GM12875 (cell line): Measurements from ENCODE around the gene PALM2AKAP2.

Experiments
- H3K4me3 ChIP-seq: one replicate; pipeline ENCODE4 v1.5.1; 2011; ENCODE audit warnings: low read depth, low read length, control low read depth
- CTCF ChIP-seq: IDR thresholded peaks from 2 replicates; pipeline ENCODE4 v1.5.1; 2011; ENCODE audit warnings: low read depth, mild to moderate bottlenecking, control low read depth, inconsistent platforms, low read length, moderate library complexity, borderline replicate concordance; ENCODE audit not compliant: insufficient read depth

PALM2AKAP2 gene

GRCh38 chr9:109765278-109765677, 14.7 kb upstream of the PALM2AKAP2 start:
- TF ChIP-seq CTCF, result no peak
- H3K4me3 ChIP-seq, result no peak overlapping the region

GRCh38 chr9:109765830-109766229, 14.2 kb upstream of the PALM2AKAP2 start:
- no peak overlapping the region for H3K4me3 ChIP-seq
- no peak for TF ChIP-seq CTCF

GRCh38 chr9:109766351-109766750, 13.6 kb upstream of the PALM2AKAP2 start:
- H3K4me3 ChIP-seq, result no peak overlapping the region
- no peak for TF ChIP-seq CTCF

GRCh38 chr9:109767404-109767803, 12.6 kb upstream of the PALM2AKAP2 start:
- TF ChIP-seq CTCF, result no peak
- no peak overlapping the region for H3K4me3 ChIP-seq

GRCh38 chr9:109767814-109768213, 12.2 kb upstream of the PALM2AKAP2 start:
- no peak overlapping the region for H3K4me3 ChIP-seq
- TF ChIP-seq CTCF, result no peak

- no peak overlapping the region for H3K4me3 ChIP-seq
- TF ChIP-seq CTCF, result no peak
Observed at GRCh38 chr9:109769250-109769649, 10.7 kb upstream of the PALM2AKAP2 start.

GRCh38 chr9:109770101-109770500, 9.9 kb upstream of the PALM2AKAP2 start:
- no peak for TF ChIP-seq CTCF
- no peak overlapping the region for H3K4me3 ChIP-seq
